GM23248 (cell line): ENCODE measurements around the gene ST8SIA1. TPM values are rescaled to one million over a fixed set of nuclear protein-coding genes. Genes with fewer than 3 reads are reported as not detected.

Experiments used
- DNase-seq: peaks from one replicate; pipeline ENCODE4 v3.0.0-alpha.2; 2015
- H2AFZ ChIP-seq: fragments of 200-600 bp; sonication (generic); 2 replicates; pipeline ENCODE4 v1.6.1; 2016; ENCODE audit warnings: antibody characterized with exemption
- H3F3A ChIP-seq: fragments of 200-600 bp; sonication (generic); 2 replicates; pipeline ENCODE4 v1.6.1; 2016; ENCODE audit warnings: mild to moderate bottlenecking, antibody characterized with exemption, mixed run types; ENCODE audit not compliant: insufficient read depth
- H3K27ac ChIP-seq: fragments of 200-600 bp; sonication (generic); 2 replicates; pipeline ENCODE4 v1.5.1; 2016; ENCODE audit warnings: mild to moderate bottlenecking
- H3K27me3 ChIP-seq: fragments of 200-600 bp; sonication (generic); replicated peaks from 2 replicates; pipeline ENCODE4 v1.6.1; 2016; ENCODE audit warnings: mild to moderate bottlenecking; ENCODE audit not compliant: insufficient read depth
- H3K36me3 ChIP-seq: fragments of 200-600 bp; sonication (generic); 2 replicates; pipeline ENCODE4 v1.6.1; 2016; ENCODE audit warnings: low read depth, mild to moderate bottlenecking
- H3K4me1 ChIP-seq: fragments of 200-600 bp; sonication (generic); 2 replicates; pipeline ENCODE4 v1.6.1; 2016; ENCODE audit warnings: mild to moderate bottlenecking; ENCODE audit not compliant: insufficient read depth
- H3K4me2 ChIP-seq: fragments of 200-600 bp; sonication (generic); one replicate; pipeline ENCODE4 v1.6.1; 2016; ENCODE audit warnings: mild to moderate bottlenecking; ENCODE audit not compliant: unreplicated experiment
- H3K4me3 ChIP-seq: fragments of 200-600 bp; sonication (generic); 2 replicates; pipeline ENCODE4 v1.5.1; 2016; ENCODE audit warnings: mild to moderate bottlenecking
- H3K79me2 ChIP-seq: fragments of 200-600 bp; sonication (generic); 2 replicates; pipeline ENCODE4 v1.6.1; 2016; ENCODE audit warnings: mild to moderate bottlenecking; ENCODE audit not compliant: insufficient read depth
- H3K9ac ChIP-seq: fragments of 200-600 bp; sonication (generic); 2 replicates; pipeline ENCODE4 v1.6.1; 2016; ENCODE audit warnings: mild to moderate bottlenecking
- H3K9me2 ChIP-seq: fragments of 200-600 bp; sonication (generic); 2 replicates; pipeline ENCODE4 v1.6.1; 2016; ENCODE audit warnings: mixed run types, mild to moderate bottlenecking, moderate library complexity; ENCODE audit not compliant: insufficient read depth
- H3K9me3 ChIP-seq: fragments of 200-600 bp; sonication (generic); one replicate; pipeline ENCODE4 v1.6.1; 2017; ENCODE audit warnings: low read depth
- H4K20me1 ChIP-seq: fragments of 200-600 bp; sonication (generic); 2 replicates; pipeline ENCODE4 v1.6.0; 2016; ENCODE audit not compliant: insufficient read depth
- EZH2 ChIP-seq: fragments of 200-600 bp; sonication (generic); IDR thresholded peaks from 2 replicates; pipeline ENCODE4 v1.6.1; 2018; ENCODE audit warnings: antibody characterized with exemption, mild to moderate bottlenecking; ENCODE audit not compliant: insufficient read depth, poor library complexity, severe bottlenecking
- EZH2phosphoT487 ChIP-seq: fragments of 200-600 bp; sonication (generic); IDR thresholded peaks from 2 replicates; pipeline ENCODE4 v1.6.1; 2018; ENCODE audit warnings: antibody characterized with exemption, moderate library complexity, mild to moderate bottlenecking, low read depth; ENCODE audit not compliant: insufficient read depth
- WGBS, 2 experiments: methylation state at CpG; one replicate each; pipeline ENCODE4 v1.1.6; 2015 to 2017; ENCODE audit warnings: low lambda C conversion rate in 2 of 2, low coverage in 1 of 2; ENCODE audit errors: missing lambda C conversion rate in 2 of 2; 5-methylcytosine and 5-hydroxymethylcytosine counted together
- in situ Hi-C: fragments of 300-500 bp; cut with MboI; formaldehyde crosslinking; loops from 2 replicates; pipeline ENCODE4 v1.15.0; 2020
- polyA plus RNA-seq: library from polyadenylated mRNA; unstranded; fragments of >200 nt; fragmentation: Nextera tagmentation; extraction: Ambion mirVana; gene quantifications from 2 replicates; pipeline ENCODE4 v1.2.1, GENCODE V29; 2016
- total RNA-seq: library from RNA; depleted of rRNA; stranded (reverse); fragments of >200 nt; shearing (Covaris generic); gene quantifications from 2 replicates; pipeline ENCODE4 v1.2.3, GENCODE V29; 2014

ST8SIA1 gene
- total and polyA plus RNA-seq, 2 experiments from 2014 or later = 0.15 TPM; not detected in 1

GRCh38 chr12:22325218-22325617 is 9.3 kb downstream of the ST8SIA1 start:
- Histone ChIP-seq H3K4me2 (no peak overlapping the region), H3K9me3 (no peaks in the 10 kb centered on the region), H3K36me3 (no peaks in the 10 kb centered on the region), H3K27me3 (peaks cover 60% of the 10 kb centered on the region), H2AFZ (no peak overlapping the region), H3K27ac (no peak overlapping the region), H3K9ac (no peak overlapping the region), H4K20me1 (no peaks in the 10 kb centered on the region), H3K9me2 (no peaks in the 10 kb centered on the region), H3K4me1 (no peaks in the 10 kb centered on the region), H3F3A (no peaks in the 10 kb centered on the region), H3K79me2 (no peaks in the 10 kb centered on the region), H3K4me3 (no peak overlapping the region)
- no peak for DNase-seq
- WGBS, 2 experiments = 74 to 78% methylated on average over 4 of the region's 4 CpGs
- in situ Hi-C loops = no loop called here
- TF ChIP-seq EZH2 (no peak), EZH2phosphoT487 (no peak)

- no peak overlapping the region for H3K27ac ChIP-seq
- TF ChIP-seq EZH2 = no peak
- TF ChIP-seq EZH2phosphoT487 = no peak
- no peaks in the 10 kb centered on the region for H3K79me2 ChIP-seq
- H3K27me3 ChIP-seq = peaks cover 30% of the 10 kb centered on the region; the same call in 1 of the 2 replicates
- H4K20me1 ChIP-seq = no peaks in the 10 kb centered on the region
- no peaks in the 10 kb centered on the region for H3K36me3 ChIP-seq
- 85 to 86% methylated on average over 6 of the region's 6 CpGs for WGBS, 2 experiments
- in situ Hi-C loops = no loop called here
- no peak overlapping the region for H3K9ac ChIP-seq
- peaks cover 9% of the 10 kb centered on the region; the same call in 1 of the 2 replicates for H3F3A ChIP-seq
- no peak overlapping the region for H3K4me2 ChIP-seq
- DNase-seq = no peak
- H3K4me3 ChIP-seq = no peak overlapping the region
- no peak overlapping the region for H2AFZ ChIP-seq
- H3K9me3 ChIP-seq = no peaks in the 10 kb centered on the region
- no peaks in the 10 kb centered on the region for H3K4me1 ChIP-seq
- H3K9me2 ChIP-seq = no peaks in the 10 kb centered on the region
Measured at GRCh38 chr12:22322091-22322490, 12.4 kb downstream of the ST8SIA1 start.

GRCh38 chr12:22321638-22322037 is 12.9 kb downstream of the ST8SIA1 start:
- no peaks in the 10 kb centered on the region for H3K9me2 ChIP-seq
- no peaks in the 10 kb centered on the region for H4K20me1 ChIP-seq
- no peak overlapping the region for H3K4me3 ChIP-seq
- peak; percentile 33 for DNase-seq
- no peak overlapping the region for H2AFZ ChIP-seq
- H3K27me3 ChIP-seq = peaks cover 27% of the 10 kb centered on the region; the same call in 1 of the 2 replicates
- no peaks in the 10 kb centered on the region for H3K9me3 ChIP-seq
- H3K27ac ChIP-seq = no peak overlapping the region
- H3K4me2 ChIP-seq = no peak overlapping the region
- no peaks in the 10 kb centered on the region for H3K36me3 ChIP-seq
- 69 to 77% methylated on average over 2 of the region's 2 CpGs for WGBS, 2 experiments
- TF ChIP-seq EZH2 = no peak
- no peak for TF ChIP-seq EZH2phosphoT487
- H3F3A ChIP-seq = peaks cover 9% of the 10 kb centered on the region; the same call in 1 of the 2 replicates
- H3K79me2 ChIP-seq = no peaks in the 10 kb centered on the region
- H3K4me1 ChIP-seq = no peaks in the 10 kb centered on the region
- in situ Hi-C loops = no loop called here
- H3K9ac ChIP-seq = no peak overlapping the region

- Histone ChIP-seq H3K27me3 (peaks cover 27% of the 10 kb centered on the region; the same call in 1 of the 2 replicates), H3K36me3 (no peaks in the 10 kb centered on the region), H3K79me2 (no peaks in the 10 kb centered on the region), H3F3A (peaks cover 9% of the 10 kb centered on the region; the same call in 1 of the 2 replicates), H3K4me2 (no peak overlapping the region), H3K9me3 (no peaks in the 10 kb centered on the region), H4K20me1 (no peaks in the 10 kb centered on the region), H3K4me1 (no peaks in the 10 kb centered on the region), H3K9me2 (no peaks in the 10 kb centered on the region), H3K9ac (no peak overlapping the region), H3K27ac (no peak overlapping the region), H2AFZ (no peak overlapping the region), H3K4me3 (no peak overlapping the region)
- in situ Hi-C loops = no loop called here
- no peak for DNase-seq
- no peak for TF ChIP-seq EZH2
- TF ChIP-seq EZH2phosphoT487 = no peak
- WGBS, 2 experiments = 78 to 86% methylated on average over 11 of the region's 11 CpGs
Measured at GRCh38 chr12:22321018-22321605, 13.4 kb downstream of the ST8SIA1 start.
